ENCODE measurements around the gene SREBF2.

DNA sequence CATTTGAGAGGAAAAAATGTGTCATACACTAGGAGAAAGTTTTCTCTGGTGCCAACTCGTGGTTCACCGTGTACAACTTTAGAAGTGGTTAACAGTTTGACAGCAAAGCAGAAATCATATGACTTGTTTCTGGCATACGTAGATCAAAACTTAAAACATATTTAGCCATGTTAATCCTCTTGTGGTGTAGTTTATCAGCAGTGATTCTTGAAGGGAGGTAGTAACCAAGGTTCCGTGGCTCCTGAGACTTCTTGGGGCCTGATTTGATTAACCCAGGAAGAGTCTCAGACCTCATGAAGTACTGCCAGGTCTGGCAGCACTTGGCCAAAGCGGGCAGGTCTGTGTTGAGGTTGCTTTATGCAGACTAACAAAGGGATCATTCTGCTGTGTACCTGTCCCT, 40.5 kb downstream of the SREBF2 start:
- TF ChIP-seq, protein P1, sequence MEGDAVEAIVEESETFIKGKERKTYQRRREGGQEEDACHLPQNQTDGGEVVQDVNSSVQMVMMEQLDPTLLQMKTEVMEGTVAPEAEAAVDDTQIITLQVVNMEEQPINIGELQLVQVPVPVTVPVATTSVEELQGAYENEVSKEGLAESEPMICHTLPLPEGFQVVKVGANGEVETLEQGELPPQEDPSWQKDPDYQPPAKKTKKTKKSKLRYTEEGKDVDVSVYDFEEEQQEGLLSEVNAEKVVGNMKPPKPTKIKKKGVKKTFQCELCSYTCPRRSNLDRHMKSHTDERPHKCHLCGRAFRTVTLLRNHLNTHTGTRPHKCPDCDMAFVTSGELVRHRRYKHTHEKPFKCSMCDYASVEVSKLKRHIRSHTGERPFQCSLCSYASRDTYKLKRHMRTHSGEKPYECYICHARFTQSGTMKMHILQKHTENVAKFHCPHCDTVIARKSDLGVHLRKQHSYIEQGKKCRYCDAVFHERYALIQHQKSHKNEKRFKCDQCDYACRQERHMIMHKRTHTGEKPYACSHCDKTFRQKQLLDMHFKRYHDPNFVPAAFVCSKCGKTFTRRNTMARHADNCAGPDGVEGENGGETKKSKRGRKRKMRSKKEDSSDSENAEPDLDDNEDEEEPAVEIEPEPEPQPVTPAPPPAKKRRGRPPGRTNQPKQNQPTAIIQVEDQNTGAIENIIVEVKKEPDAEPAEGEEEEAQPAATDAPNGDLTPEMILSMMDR (IDR thresholded peaks at IDR 0.05), result no peak
- TF ChIP-seq POLR2A (IDR thresholded peaks at IDR 0.05), result no peak

All from lower leg skin (tissue), 3 donors.